HG03469 (cell line): ENCODE measurements around the gene GPR143.
"Not testable (repeated sequence)": the region's sequence is repeated elsewhere in the genome, so short reads cannot be mapped to it uniquely, and the experiment has no call there.

Source experiments
- ATAC-seq: cut with Tn5 transposase; IDR thresholded peaks from one replicate; pipeline ENCODE4 v1.9.1; 2021; ENCODE audit warnings: mild to moderate bottlenecking, moderate library complexity, moderate number of reproducible peaks; ENCODE audit not compliant: unreplicated experiment

The GPR143 gene

DNA sequence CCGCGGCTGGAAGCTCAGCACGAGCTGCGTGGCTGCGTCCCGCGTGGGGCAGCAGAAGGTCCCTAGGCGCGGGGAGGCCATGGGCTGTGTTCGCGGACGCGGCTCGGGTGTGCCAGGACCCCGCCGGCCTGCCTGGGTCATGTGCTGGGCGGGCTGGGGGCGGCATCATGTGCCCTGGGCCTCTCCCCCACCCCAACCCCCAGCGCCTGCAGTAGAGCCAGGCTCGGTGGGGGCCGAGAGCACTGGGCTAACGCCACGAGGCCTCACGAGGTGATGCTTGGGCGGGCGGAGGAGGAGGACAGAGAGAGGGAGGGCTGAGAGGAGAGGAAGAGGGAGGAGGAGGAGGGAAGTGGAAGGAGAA lies at the start of gene GPR143:
Gene GPR143 (minus strand): TSS at position 111 of the 361 bp plus-strand sequence. CDS start 30 bp downstream, at position 81.
- no peak for ATAC-seq

DNA sequence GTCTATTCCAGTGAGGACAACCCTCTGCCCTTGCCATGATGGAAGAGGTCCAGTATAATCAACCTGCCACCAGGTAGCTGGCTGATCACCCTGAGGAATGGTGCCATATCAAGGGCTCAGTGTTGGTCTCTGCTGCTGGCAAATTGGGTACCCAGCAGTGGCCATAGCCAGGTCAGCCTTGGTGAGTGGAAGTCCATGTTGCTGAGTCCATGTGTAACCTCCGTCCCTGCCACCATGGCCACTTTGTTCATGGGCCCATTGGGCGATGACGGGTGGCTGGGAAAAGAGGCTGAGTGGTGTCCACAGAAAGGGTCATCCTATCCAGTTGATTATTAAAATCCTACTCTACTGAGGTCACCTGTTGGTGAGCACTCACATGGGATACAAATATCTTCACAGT lies 45.4 kb upstream of the GPR143 start:
- not testable (repeated sequence) for ATAC-seq

DNA sequence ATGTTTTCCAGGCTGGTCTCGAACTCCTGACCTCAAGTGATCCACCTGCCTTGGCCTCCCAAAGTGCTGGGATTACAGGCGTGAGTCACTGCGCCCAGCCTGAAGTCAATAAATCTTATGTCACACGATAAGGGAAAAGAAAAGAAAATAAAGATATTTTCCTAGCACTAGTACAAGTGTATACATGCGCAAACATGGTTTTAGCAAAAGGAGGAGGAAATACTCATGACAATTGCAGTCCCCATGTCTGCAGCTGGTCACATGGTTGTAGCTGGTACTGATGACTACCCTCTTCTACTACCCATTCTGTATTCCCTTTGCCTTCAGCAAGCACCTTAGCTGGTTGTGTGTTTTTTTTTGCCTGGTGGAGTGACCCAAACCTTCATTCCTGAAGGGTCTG lies 44.2 kb upstream of the GPR143 start:
- ATAC-seq = not testable (repeated sequence)

DNA sequence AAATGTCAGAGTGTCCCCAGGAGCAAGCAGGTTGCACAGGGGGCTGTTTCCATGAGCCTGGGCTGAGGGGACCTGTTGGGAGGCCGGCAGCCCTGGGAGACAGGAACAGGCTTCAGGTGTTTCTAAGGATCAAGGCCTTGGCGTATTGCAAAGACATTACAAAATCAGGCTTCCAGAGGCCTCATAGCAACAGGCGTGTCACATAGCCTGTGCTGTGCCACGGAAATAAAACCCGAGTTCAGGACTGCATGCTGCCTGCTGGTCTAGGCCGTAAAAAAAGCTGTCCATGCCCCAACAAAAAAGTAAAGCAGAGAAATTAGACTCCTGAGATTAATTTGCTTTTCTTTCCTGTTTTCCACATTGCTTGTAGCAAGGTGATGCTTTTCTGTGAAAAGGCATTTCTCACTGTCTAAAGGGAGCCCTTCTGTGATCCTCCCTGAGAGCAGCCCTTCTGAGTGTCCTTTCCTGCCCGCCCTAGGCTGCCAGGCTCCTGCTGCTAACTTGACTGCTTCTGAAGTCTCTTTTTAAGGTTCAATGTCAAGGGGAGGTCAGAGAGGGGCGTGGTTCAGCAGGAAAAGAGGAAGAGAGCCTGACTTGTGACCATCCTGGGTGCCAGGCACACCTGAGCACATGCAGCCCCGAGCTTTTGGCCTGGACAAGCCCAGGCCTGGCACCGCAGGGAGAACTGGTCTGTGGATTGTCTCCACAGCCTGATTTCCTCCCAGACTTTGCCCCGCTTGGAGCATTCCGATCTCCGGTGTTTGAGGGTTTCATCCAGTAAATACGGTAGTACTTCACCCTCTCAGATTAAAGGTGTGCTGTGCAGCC lies 41.9 kb upstream of the GPR143 start:
- no peak for ATAC-seq

DNA sequence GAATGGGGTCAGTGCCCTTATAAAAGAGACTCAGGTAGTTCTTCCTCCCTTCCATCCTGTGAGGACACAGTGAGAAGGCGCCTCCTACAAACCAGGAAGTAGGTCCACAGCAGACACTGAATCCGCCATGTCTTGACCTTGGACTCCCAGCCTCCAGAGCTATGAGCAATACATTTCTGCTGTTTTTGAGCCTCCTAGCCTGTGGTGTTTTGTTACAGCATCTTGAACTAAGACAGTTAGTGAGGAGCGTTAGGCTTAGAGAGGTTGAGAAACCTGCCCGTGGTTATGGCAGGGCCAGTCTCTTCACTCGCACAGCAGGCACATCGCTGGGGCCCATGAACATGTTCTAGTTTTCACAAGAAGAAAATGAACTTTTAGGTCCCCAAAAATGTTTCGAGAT lies 40.3 kb upstream of the GPR143 start:
- ATAC-seq = no peak

DNA sequence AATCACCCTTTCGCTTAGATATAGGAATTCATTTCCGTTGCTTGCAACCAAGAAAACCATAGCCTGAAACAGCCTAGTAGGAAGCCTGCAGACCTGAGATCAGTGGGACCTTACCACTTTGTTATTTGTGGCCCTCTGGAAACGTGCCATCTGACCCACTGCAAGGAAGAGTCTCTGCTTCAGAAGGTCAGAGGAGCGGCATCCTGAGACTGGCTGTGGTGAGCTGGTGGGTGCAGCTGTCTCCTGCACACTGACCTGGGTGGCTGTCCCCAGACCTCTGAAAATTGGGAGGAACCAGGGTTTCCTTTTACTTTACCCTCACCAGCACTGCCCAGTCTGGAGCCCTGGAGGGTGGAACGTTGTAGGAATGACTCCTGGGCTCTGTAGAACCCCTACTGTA lies 38.8 kb upstream of the GPR143 start:
- ATAC-seq = no peak

DNA sequence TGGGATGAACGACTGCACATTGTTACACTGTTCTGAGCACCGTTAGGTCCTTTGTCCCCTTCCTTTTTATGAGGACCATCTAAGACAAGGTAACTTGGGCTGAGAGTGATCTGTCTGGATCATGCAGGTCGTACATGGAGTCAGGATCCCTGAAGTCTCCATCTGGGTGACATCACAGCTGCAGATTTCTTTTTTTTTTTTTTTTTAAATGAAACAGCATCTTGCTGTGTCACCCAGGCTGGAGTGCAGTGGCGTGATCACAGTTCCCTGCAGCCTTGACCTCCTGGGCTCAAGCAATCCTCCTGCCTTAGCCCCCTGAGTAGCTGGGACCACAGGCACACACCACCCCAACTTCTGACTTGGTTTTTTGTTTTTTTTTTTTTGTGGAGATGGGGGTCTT lies 37.1 kb upstream of the GPR143 start:
- no peak for ATAC-seq

DNA sequence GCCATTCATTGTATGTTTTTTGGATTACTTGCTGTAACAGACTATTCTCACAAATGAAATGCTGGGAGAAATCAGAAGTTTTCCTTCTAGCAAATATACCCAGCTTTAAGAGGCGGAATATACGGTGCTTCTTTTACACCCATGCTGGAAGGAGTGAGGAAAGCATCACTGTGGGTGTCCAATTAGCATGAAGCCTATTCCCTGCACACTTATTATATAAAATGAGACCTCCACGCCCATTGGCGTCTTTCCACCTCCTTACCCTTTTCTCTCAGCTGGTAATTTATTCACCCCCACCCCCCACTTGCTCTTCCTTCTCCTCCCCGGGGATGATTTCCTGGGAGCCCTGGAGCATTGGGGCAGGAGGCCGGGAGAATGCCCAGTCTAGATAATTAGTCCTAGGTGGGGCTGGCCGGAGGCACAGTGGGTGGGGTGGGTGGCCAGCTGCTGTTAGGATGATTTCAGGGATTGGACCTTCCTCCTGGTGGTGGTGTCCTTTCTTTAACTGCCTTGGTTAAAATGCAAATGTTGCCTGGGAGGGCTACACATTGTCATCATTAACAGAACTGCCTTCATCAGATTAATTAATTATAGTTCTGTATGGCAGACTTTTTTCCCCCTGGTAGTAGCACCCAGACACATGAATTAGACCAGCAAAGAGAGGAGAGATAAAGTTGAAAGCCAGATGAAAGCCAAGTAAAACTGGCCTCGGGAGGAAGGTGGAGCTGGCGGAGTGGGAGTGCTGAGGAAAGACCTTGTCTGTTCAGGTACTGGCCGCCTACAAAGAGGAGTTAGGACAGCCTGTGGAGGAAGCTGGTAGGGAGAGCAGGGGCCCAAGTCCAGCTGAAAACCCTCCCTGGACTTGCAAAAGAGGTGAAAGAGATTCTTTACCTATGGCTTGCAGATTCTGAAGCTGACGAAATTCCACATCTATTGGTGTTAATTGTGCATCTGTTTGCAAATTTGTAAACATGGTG lies 32.0 kb upstream of the GPR143 start:
- ATAC-seq = no peak

DNA sequence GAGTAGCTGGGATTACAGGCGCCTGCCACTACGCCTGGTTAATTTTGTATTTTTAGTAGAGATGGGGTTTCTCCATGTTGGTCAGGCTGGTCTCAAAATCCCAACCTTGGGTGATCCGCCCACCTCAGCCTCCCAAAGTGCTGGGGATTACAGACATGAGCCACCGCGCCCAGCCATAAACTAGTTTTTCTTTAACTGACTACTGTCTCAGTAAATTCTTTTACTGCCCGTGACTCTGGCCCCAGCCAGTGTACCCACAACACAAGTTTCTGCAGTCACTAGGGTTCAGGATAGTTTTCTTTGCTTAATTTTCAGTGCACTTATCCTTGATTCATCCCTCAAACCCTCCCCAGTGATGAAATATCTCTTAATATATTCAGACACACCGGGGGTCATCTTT lies 28.8 kb upstream of the GPR143 start:
- ATAC-seq = no peak

DNA sequence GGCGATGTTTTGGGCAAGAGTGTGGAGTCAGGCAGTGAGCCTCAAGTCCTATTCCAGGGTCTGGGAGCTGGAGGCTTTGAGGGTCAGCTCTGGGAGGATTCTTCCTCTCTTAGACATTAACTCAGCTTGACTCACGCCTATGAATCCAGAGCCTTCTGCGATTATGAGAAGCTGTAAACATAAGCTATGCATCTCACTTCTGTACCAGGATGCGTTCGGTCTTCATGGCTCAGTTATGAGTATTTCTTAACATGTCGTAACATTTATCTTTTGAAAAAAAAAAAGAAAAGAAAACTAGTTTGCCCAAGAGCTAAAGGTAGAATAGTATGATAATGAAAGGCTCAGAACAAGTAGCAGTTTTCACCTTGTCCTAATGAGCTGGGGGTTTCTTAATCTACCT lies 25.2 kb upstream of the GPR143 start:
- ATAC-seq = no peak

DNA sequence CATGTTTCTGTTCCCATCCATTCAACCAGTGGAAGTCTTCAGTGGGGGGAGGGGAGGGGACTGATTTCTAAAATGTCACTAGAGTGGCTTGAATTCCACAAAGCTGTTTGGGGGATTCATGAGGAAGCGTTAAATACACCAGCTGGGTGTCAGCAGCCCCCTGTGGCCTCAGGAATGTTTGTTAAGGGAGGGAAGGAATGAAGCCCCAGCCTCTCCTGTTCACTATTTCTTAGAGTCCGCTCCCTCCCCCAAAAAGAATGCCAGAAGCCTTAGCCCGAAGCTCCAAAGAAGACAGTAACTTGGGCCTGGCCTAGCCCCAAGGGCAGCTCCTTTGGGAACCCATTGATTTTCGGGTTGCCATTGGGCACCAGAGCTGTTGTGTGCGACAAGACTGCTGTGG lies 23.9 kb upstream of the GPR143 start:
- no peak for ATAC-seq

DNA sequence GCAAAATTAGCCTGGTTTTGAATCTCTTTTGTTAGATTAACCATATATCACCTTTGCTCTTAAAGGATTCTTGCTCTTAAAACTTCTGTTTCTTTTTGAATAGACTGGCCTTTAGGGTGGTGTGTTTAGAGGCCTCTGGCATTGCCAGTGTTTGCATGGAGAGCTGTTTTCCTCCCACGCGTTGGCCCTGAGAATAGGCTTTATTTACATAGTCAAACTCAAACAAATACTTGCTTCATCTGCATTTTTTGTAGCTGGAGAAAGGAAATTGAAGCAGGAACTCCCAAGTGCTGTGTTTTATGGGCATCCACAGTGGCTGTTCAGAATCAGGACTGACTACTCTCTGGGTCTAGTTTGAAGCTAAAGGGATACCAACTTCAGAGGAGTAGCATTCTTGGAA lies 23.3 kb upstream of the GPR143 start:
- no peak for ATAC-seq

DNA sequence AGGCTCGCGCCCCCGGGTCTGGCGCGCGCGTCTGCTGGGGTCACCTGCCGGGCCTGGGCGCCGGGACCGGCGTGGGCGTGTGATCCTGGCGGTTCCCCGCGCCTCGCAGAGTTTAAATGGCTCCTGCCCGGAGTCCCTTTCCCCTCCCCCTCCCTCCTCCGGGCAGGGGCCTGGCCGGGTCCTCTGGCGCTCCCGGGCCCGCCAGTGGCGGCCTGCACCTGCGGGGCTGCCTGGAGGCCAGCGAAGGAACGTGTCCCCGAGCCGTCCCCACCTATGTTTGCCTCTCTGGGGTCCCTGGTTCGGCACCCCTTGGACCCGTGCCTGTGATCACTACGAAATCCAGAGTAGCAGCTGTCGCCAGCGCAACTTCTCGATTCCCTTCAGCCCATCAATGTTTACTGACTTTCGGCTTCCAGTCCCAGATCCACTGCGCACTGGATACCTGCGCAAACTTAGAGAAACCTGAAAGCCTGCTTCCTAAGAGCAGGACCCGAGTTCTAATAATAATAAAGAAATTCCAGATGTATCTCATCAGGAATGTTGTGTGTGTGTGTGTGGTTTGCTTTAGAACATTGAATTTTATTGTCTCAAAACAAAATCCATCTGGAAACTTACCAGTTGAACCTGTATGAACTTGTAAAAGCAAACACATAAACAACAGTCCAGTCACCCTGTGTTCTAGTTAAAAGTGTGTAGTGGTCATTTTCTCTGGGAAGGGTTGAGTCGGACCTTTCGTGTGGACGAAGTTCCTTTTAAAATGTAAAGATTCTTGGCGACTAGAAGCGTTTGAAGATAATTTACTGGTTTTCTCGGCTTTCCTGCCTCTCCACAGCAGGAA lies 21.4 kb upstream of the GPR143 start:
- ATAC-seq = no peak

DNA sequence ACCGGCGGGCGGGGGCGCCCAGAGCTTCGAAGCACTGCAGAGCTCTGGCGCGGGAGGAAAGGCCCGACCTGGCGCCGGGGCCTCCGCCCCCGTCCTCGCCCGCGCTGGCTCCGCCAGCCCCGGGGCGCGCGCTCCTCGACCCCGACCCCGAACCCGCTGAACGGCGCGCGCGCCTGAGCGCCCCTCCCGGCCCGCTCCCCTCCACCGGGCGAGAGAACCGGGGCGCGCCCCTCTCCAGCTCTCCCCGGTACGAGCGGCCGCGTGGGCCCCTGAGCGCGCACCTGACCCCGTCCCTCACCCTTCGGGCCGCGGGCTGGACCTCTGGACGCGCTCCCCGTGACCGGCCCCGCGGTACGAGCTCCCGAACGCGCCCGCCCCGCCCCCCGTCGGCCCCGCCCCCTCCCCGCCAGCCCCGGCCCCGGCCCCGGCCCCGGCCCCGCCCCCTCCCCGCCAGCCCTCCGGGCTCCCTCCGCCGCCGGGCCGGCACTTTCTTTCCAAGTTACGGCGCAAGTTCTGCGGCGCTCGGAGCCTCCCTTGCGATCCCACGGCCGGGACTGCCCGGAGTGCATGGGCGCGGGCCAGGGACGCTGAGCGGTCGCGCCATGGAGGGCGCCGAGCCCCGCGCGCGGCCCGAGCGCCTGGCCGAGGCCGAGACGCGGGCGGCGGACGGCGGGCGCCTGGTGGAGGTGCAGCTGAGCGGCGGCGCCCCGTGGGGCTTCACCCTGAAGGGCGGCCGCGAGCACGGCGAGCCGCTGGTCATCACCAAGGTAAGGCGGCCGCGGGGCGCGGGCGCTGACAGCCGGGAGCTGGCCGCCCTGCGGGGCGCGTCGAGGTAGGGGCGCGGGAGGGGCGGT lies 20.5 kb upstream of the GPR143 start, which contains the start of gene SHROOM2:
Gene SHROOM2 (plus strand): TSS at position 486 of the 854 bp plus-strand sequence. CDS start 117 bp downstream, at position 603.
- ATAC-seq = no peak

DNA sequence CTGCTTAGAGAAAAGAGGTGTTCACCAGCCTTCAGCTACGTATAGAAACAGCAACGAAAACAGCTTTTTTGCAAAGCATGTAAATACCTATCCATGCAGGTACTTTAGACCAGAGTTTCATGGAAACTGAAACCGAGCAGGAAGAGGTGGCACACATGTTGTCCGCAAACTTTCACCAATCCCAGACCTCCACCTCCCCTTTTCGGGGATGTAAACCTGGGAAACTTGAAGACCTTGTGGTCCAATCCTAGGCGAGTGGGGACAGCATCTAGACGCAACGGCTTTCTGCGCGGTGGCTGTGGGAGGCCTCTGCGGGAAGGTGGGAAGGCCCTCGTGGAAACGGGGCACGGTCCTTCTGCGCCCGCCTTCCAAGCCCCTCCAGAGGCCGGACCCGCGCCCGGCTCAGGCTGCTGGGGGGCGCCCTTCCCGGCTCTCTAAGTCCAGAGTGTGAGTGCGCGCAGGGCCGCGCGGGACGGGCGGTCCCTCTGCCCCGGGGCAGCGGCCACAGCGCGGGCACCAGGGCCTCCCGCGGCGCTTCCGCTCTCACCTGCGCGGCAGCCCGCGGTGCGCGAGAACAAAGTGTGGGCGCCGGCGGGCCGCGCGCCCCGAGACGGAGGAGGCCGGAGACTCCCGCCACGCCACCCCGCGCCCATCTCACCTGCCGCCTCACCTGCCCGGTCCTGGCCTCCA lies 19.8 kb upstream of the GPR143 start:
- ATAC-seq = no peak

DNA sequence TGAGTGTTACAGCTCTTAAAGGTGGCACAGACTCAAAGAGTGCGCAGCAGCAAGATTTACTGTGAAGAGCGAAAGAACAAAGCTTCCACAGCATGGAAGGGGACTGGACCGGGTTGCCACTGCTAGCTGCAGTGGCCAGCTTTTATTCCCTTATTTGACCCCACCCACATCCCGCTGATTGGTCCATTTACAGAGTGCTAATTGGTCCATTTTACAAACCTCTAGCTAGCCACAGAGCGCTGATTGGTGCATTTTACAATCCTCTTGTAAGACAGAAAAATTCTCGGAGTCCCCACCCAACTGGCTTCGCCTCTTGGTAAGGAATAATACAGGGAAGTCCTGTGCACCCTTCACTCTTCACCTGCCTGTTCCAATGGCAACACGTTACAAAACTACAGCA lies 18.7 kb upstream of the GPR143 start:
- ATAC-seq = no peak

DNA sequence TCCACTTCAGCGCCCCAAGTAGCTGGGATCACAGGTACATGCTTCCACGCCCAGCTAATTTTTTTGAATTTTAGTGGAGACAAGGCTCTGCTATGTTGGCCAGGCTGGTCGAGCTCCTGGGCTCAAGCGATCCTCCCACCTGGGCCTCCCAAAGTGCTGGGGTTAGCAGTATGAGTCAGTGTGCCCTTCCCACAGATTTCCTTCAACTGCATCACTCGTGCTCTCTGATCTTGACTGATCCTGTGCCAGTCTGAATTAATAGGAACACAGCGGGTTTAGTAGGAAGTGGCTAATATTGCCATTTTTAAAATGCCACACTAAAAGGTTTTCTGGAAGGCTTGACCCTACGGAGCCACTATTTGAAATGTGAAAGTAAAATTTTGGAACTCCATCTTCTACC lies 16.3 kb upstream of the GPR143 start:
- no peak for ATAC-seq

DNA sequence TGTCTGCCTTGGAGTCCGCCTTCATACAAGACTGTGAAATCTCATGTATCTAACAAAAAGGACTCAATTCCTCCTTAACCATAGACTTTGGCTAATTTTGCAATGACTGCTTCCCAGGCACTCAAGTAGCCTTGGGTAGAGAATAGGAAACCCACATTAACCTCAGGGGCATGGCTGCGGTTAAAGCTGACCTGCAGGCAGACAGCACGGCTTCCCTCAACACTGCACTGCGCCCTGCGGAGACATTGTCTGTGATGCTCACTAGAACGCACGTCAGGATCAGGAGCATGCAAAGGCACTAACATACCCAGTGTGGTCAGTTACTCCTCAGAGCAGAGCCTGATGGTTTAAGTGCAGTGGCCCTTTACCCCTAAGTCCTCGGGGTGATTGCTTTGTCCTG lies 10.3 kb upstream of the GPR143 start:
- ATAC-seq = no peak

DNA sequence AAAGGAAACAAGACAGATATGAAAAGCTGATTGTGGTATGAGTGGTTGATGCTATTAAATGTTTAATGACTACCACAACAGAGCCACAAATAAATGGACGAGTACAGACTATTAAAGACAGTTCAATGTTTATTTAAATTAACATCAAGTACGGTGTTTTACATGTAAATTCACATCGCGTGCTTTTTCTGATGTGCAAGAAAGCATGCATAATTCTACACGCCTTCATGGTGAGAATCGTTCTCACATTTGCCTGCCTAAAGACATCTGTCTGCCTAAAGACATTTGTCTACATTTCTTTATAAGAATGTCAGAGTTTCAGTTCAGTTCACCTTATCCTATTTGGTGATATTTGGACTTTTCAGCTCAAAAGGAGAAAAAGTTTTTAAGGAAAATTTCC lies 7.3 kb upstream of the GPR143 start:
- no peak for ATAC-seq
